ENCODE data around the gene ETV6. TPM values are rescaled to one million over a fixed set of nuclear protein-coding genes. Genes with fewer than 3 reads are reported as not detected.

Gene ETV6
- total and polyA plus RNA-seq, 2 of the 8 experiments (the other 6 are each of a cell fraction or from before 2014, with no cell fraction given) = 5.5 to 23.9 TPM

DNA sequence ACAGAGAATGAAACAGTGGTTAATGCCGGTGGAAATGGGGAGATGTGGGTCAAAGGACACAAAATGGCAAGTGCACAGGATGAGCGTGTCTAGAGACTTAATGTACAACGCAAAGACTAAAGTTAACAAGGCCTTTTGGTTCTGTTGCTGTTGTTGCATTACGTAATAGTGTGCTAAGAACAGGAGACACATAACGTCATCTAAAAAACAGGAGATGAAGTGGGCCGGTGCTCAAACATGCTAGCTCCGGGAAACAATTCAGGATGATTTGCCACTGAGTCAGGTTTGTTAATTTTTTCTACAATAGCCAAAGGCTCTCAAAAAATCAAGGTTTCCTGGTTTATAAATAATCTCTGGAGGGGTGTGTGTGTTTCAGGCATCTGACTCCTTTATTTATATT, 55.5 kb downstream of the ETV6 start:
- Histone ChIP-seq H3K79me2 (ENCODE audit: control insufficient read depth in 1 of 2, insufficient read depth in 2 of 2, low read length in 2 of 2) (no peaks in the 10 kb centered on the region), H3K36me3 (ENCODE audit: control insufficient read depth in 2 of 4, insufficient read depth in 4 of 4, low read length in 3 of 4) (no peaks in the 10 kb centered on the region), H3K27me3 (replicated peaks in 1 of 4; ENCODE audit: control insufficient read depth in 3 of 4, extremely low read depth in 1 of 4, insufficient read depth in 3 of 4, low read length in 3 of 4) (no peaks in the 10 kb centered on the region), H3K18ac (ENCODE audit: extremely low read depth, low read length) (no peak overlapping the region), H3K9ac (replicated peaks in 1 of 4; ENCODE audit: extremely low read depth in 1 of 4, low read depth in 3 of 4, low read length in 3 of 4) (no peak overlapping the region), H4K8ac (ENCODE audit: extremely low read depth, insufficient read depth, low read length) (no peak overlapping the region), H3K4me1 (replicated peaks in 1 of 4; ENCODE audit: control insufficient read depth in 3 of 4, insufficient read depth in 4 of 4, low read length in 3 of 4) (peaks cover 0 to 20% (median 4%) of the 10 kb centered on the region in 4 experiments; a peak in 4 of 7 replicates), H3K9me3 (ENCODE audit: insufficient read depth in 2 of 2, low read depth in 1 of 2, low read length in 1 of 2) (no peaks in the 10 kb centered on the region), H3K23me2 (ENCODE audit: low read depth, low read length) (no peaks in the 10 kb centered on the region), H3K56ac (replicated peaks; ENCODE audit: insufficient read length, low read depth, low read length) (no peak overlapping the region), H4K91ac (replicated peaks; ENCODE audit: insufficient read length, low read length) (no peak overlapping the region), H3K14ac (ENCODE audit: insufficient read length) (no peak overlapping the region), H3K27ac (ENCODE audit: low read depth, low read length) (no peak overlapping the region), H2BK120ac (replicated peaks; ENCODE audit: low read depth, low read length) (no peak overlapping the region), H3K4me3 (ENCODE audit: extremely low read depth in 1 of 4, insufficient read depth in 2 of 4, low read depth in 3 of 4, low read length in 4 of 4) (no peak overlapping the region), H4K5ac (ENCODE audit: insufficient read length, low read depth, low read length) (no peak overlapping the region), H2AK5ac (ENCODE audit: low read depth, low read length) (no peak overlapping the region), H4K20me1 (replicated peaks in 1 of 2; ENCODE audit: control insufficient read depth in 1 of 2, insufficient read depth in 2 of 2, low read length in 2 of 2) (peaks cover 0 to 2% of the 10 kb centered on the region in 2 experiments), H2BK12ac (ENCODE audit: low read depth, low read length) (no peak overlapping the region), H2BK15ac (ENCODE audit: low read length) (no peak overlapping the region), H3K4me2 (ENCODE audit: insufficient read depth in 1 of 2, low read depth in 2 of 2, low read length in 2 of 2) (no peak overlapping the region), H3K79me1 (ENCODE audit: low read depth, low read length) (peaks cover 7% of the 10 kb centered on the region; the same call in 1 of the 2 replicates), H2BK5ac (ENCODE audit: low read depth, low read length) (no peak overlapping the region), H2BK20ac (ENCODE audit: low read length) (no peak overlapping the region), H3K23ac (ENCODE audit: insufficient read length) (no peak overlapping the region), H3K4ac (replicated peaks; ENCODE audit: insufficient read length, low read depth, low read length) (no peak overlapping the region), H2AFZ (ENCODE audit: low read length) (no peak overlapping the region)
- no peak for FAIRE-seq
- WGBS, 2 experiments (ENCODE audit: extremely low coverage in 1 of 2, insufficient coverage in 1 of 2, insufficient read length in 1 of 2, insufficient replicate concordance in 2 of 2, low coverage in 1 of 2, low lambda C conversion rate in 2 of 2, missing lambda C conversion rate in 1 of 2) = 84% methylated on average over 7 of the region's 7 CpGs; no CpG with 5 or more reads in 1 of the 2 experiments
- POLR2A ChIA-PET (ENCODE audit: partially characterized antibody) = no interaction called here
- CTCF ChIA-PET (ENCODE audit: partially characterized antibody) = interaction anchor here (0.8 to 1.2 kb wide), 2 partner anchors 16 to 22 kb away, joined by 3 to 4 read pairs; no protein-coding TSS in a partner anchor
- DNase-seq (ENCODE audit: low read depth in 1 of 2, low spot score in 2 of 2) = no peak
- TF ChIP-seq, protein P1, sequence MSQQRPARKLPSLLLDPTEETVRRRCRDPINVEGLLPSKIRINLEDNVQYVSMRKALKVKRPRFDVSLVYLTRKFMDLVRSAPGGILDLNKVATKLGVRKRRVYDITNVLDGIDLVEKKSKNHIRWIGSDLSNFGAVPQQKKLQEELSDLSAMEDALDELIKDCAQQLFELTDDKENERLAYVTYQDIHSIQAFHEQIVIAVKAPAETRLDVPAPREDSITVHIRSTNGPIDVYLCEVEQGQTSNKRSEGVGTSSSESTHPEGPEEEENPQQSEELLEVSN (IDR thresholded peaks at IDR 0.05) = no peak
- TF ChIP-seq POLR2A (IDR thresholded peaks at IDR 0.05; ENCODE audit: control extremely low read depth in 1 of 2, low read depth in 2 of 2, low read length in 2 of 2) (no peak), CEBPB (IDR thresholded peaks at IDR 0.05; ENCODE audit: low read depth, low read length) (peak; percentile 70)

Data from H1 (cell line).